Measurements from ENCODE around the gene KLHDC7A. TPM values are rescaled to one million over a fixed set of nuclear protein-coding genes. Genes with fewer than 3 reads are reported as not detected.

The KLHDC7A gene
- total RNA-seq, 1 donor from 2014 or later, result not detected

- intact Hi-C loops (cut with micrococcal nuclease), result no loop called here
- no peak for DNase-seq
- no peaks in the 10 kb centered on the region for H3K9me3 Mint-ChIP-seq
- H3K4me1 Mint-ChIP-seq, result no peaks in the 10 kb centered on the region
- H3K36me3 Mint-ChIP-seq (ENCODE audit: low read depth), result no peaks in the 10 kb centered on the region
- H3K27ac Mint-ChIP-seq, result no peak overlapping the region
- H3K4me3 Mint-ChIP-seq, result no peak overlapping the region
- peaks cover 2% of the 10 kb centered on the region for H3K27me3 Mint-ChIP-seq
Observed at GRCh38 chr1:18504609-18505008, 23.9 kb downstream of the KLHDC7A start.

DNA sequence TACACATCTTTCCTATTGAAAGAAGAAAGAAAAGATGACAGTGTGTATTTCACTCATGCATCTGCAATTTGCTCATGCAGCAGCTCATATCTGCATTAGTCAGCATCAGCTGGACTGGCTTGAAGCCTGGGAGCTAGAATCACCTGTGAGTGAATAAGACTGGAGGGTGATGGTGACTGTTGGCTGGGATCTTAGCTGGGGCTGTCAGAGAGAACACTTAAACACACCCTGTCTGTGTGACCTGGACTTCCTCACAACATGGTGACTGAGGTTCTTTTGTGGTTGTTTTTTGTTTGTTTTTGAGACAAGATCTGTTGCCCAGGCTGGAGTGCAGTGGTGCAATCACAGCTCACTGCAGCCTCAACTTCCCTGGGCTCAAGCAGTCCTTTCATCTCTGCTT, 24.9 kb downstream of the KLHDC7A start:
- H3K4me1 Mint-ChIP-seq, result no peaks in the 10 kb centered on the region
- peaks cover 2% of the 10 kb centered on the region for H3K27me3 Mint-ChIP-seq
- intact Hi-C loops (cut with micrococcal nuclease), result no loop called here

GRCh38 chr1:18508084-18508483, 27.4 kb downstream of the KLHDC7A start:
- peaks cover 3% of the 10 kb centered on the region for H3K9me3 Mint-ChIP-seq
- intact Hi-C loops (cut with micrococcal nuclease), result no loop called here

More for the DNA sequence above, 24.9 kb downstream of the KLHDC7A start:
- H3K27ac Mint-ChIP-seq, result no peak overlapping the region
- no peaks in the 10 kb centered on the region for H3K36me3 Mint-ChIP-seq (ENCODE audit: low read depth)
- no peaks in the 10 kb centered on the region for H3K9me3 Mint-ChIP-seq
- H3K4me3 Mint-ChIP-seq, result no peak overlapping the region
- no peak for DNase-seq

DNA sequence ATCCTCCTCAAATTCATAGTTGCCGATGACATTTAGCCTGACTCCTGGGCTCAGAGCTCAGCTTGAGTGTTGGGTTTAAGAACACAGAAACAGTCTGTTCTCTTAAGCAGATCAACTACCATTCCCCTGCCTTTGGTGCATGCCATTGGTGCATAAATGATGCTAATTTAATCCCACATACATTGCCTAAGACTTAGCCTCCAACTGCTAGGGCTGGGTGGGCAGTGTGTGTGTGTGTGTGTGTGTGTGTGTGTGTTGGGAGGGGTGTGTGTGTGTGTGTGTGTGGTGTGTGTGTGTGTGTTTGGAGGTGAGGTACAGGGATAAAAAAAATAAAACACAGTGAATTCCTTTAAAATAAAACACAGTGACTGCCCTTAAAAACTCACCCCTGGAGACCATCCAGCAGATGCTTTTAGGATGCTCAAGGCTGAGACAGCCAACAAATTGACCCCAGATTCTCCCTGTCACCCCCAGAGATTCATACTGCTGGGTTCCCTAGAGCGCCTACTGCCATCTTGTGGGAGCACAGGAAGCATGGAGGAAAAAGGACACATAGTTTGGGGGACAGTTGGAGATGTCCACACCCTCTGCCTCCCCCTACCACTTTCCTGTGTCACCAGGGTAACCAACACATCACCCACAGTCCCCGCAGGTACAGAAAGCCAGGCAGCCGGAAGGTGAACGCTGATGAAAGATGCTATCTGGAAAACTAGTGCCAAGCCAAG, 30.6 kb downstream of the KLHDC7A start:
- Mint-ChIP-seq H3K36me3 (ENCODE audit: low read depth) (no peaks in the 10 kb centered on the region), H3K9me3 (peaks cover 11% of the 10 kb centered on the region), H3K27me3 (peaks cover 2% of the 10 kb centered on the region), H3K4me3 (no peak overlapping the region), H3K4me1 (no peaks in the 10 kb centered on the region), H3K27ac (no peak overlapping the region)
- intact Hi-C loops (cut with micrococcal nuclease), result no loop called here
- DNase-seq, result no peak

More at GRCh38 chr1:18508084-18508483, 27.4 kb downstream of the KLHDC7A start:
- no peak for DNase-seq
- H3K4me3 Mint-ChIP-seq, result no peak overlapping the region
- H3K27me3 Mint-ChIP-seq, result peaks cover 2% of the 10 kb centered on the region
- no peak overlapping the region for H3K27ac Mint-ChIP-seq
- no peaks in the 10 kb centered on the region for H3K4me1 Mint-ChIP-seq
- no peaks in the 10 kb centered on the region for H3K36me3 Mint-ChIP-seq (ENCODE audit: low read depth)

GRCh38 chr1:18511874-18512150, 31.1 kb downstream of the KLHDC7A start:
- Mint-ChIP-seq H3K36me3 (ENCODE audit: low read depth) (no peaks in the 10 kb centered on the region), H3K27ac (no peak overlapping the region), H3K27me3 (peaks cover 2% of the 10 kb centered on the region), H3K4me1 (no peaks in the 10 kb centered on the region), H3K4me3 (no peak overlapping the region), H3K9me3 (peaks cover 11% of the 10 kb centered on the region)
- intact Hi-C loops (cut with micrococcal nuclease), result no loop called here
- DNase-seq, result no peak

GRCh38 chr1:18512883-18513282, 32.2 kb downstream of the KLHDC7A start:
- peaks cover 11% of the 10 kb centered on the region for H3K9me3 Mint-ChIP-seq
- intact Hi-C loops (cut with micrococcal nuclease), result no loop called here

GRCh38 chr1:18513995-18514394, 33.3 kb downstream of the KLHDC7A start:
- H3K9me3 Mint-ChIP-seq, result peaks cover 11% of the 10 kb centered on the region
- H3K36me3 Mint-ChIP-seq (ENCODE audit: low read depth), result no peaks in the 10 kb centered on the region
- H3K27me3 Mint-ChIP-seq, result no peaks in the 10 kb centered on the region
- no peak overlapping the region for H3K4me3 Mint-ChIP-seq
- no peak overlapping the region for H3K27ac Mint-ChIP-seq
- no peaks in the 10 kb centered on the region for H3K4me1 Mint-ChIP-seq
- DNase-seq, result no peak
- intact Hi-C loops (cut with micrococcal nuclease), result no loop called here

More at GRCh38 chr1:18512883-18513282, 32.2 kb downstream of the KLHDC7A start:
- Mint-ChIP-seq H3K27me3 (peaks cover 2% of the 10 kb centered on the region), H3K4me3 (no peak overlapping the region), H3K27ac (no peak overlapping the region), H3K4me1 (no peaks in the 10 kb centered on the region), H3K36me3 (ENCODE audit: low read depth) (no peaks in the 10 kb centered on the region)
- DNase-seq, result no peak

DNA sequence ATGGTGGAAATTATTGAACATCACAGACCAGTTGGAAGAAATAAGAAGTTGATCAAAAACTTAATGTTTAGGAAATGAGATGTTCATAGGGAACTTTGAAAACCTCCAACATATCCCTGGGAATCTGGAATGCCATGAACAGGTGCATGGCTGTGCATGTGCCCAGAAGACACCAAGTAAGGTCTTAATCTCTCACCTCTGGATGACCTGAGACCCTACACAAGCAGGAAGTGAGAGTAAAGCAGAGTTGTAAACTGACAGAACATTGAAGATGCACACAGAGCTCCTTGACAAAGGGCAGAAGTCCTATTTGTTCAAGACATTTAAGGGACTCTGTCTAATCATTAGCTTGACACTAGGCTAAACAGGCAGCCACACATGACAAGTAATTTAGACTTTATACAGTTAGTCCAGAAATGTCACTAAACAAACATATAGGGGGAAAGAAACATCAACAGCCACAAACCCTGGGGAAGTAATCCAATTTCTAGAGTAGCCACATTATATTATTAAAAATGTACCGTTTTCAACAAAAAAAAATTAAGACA, 34.5 kb downstream of the KLHDC7A start:
- no peak for DNase-seq
- peaks cover 11% of the 10 kb centered on the region for H3K9me3 Mint-ChIP-seq
- no peak overlapping the region for H3K27ac Mint-ChIP-seq
- H3K4me1 Mint-ChIP-seq, result no peaks in the 10 kb centered on the region
- intact Hi-C loops (cut with micrococcal nuclease), result no loop called here
- no peaks in the 10 kb centered on the region for H3K27me3 Mint-ChIP-seq
- no peaks in the 10 kb centered on the region for H3K36me3 Mint-ChIP-seq (ENCODE audit: low read depth)
- no peak overlapping the region for H3K4me3 Mint-ChIP-seq

GRCh38 chr1:18516473-18516872, 35.7 kb downstream of the KLHDC7A start:
- H3K9me3 Mint-ChIP-seq, result peaks cover 11% of the 10 kb centered on the region
- no peaks in the 10 kb centered on the region for H3K4me1 Mint-ChIP-seq
- no peaks in the 10 kb centered on the region for H3K27me3 Mint-ChIP-seq

DNA sequence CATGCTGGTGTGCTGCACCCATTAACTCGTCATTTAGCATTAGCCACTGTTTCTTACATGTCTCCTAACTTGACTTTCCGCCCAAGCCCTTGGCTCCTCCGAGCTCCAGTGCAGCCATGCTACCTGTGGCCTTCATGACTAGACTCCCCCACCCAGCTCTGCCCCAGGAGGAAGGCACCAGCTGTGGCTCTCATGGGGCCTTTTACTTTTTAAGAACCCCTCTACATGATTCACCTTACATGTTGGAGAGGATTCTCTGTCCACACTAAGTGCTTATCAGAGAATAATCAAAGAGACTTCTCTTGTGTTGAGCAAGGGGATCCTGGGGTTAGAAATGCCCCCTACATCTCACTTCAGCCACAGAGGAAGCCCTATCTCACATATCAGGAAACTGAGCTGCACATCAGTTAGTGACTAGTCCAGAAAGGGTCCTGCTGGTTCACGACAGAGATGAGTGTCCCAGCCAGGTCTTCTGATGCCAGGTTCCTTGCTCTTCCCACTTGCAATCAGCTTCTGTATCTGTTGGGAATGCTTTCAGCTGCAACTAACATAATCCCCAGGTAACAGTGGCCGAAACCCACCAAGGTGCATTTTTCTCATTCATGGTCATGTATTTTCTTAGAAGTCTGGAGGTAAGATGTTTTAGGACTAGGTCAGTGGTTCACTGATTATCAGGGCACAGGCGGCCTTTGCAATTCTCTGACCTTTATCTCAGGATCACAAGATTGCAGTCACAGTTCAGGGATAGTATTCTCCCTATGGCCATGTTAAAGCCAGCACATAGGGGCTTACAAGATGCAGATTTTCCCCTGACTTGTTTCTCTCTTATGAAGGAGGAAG, 45.9 kb downstream of the KLHDC7A start:
- no peaks in the 10 kb centered on the region for H3K36me3 Mint-ChIP-seq (ENCODE audit: low read depth)
- H3K4me1 Mint-ChIP-seq, result no peaks in the 10 kb centered on the region
- H3K4me3 Mint-ChIP-seq, result no peak overlapping the region
- H3K27ac Mint-ChIP-seq, result no peak overlapping the region
- DNase-seq, result no peak
- no peaks in the 10 kb centered on the region for H3K9me3 Mint-ChIP-seq
- peaks cover 9% of the 10 kb centered on the region for H3K27me3 Mint-ChIP-seq
- intact Hi-C loops (cut with micrococcal nuclease), result no loop called here

More at GRCh38 chr1:18516473-18516872, 35.7 kb downstream of the KLHDC7A start:
- Mint-ChIP-seq H3K36me3 (ENCODE audit: low read depth) (no peaks in the 10 kb centered on the region), H3K4me3 (no peak overlapping the region), H3K27ac (no peak overlapping the region)
- DNase-seq, result no peak
- intact Hi-C loops (cut with micrococcal nuclease), result no loop called here

- H3K9me3 Mint-ChIP-seq, result no peaks in the 10 kb centered on the region
- no peak overlapping the region for H3K4me3 Mint-ChIP-seq
- H3K27me3 Mint-ChIP-seq, result peaks cover 6% of the 10 kb centered on the region
- no peak for DNase-seq
- no peak overlapping the region for H3K27ac Mint-ChIP-seq
- H3K4me1 Mint-ChIP-seq, result no peaks in the 10 kb centered on the region
- intact Hi-C loops (cut with micrococcal nuclease), result no loop called here
- no peaks in the 10 kb centered on the region for H3K36me3 Mint-ChIP-seq (ENCODE audit: low read depth)
Observed at GRCh38 chr1:18527514-18527913, 46.8 kb downstream of the KLHDC7A start.

DNA sequence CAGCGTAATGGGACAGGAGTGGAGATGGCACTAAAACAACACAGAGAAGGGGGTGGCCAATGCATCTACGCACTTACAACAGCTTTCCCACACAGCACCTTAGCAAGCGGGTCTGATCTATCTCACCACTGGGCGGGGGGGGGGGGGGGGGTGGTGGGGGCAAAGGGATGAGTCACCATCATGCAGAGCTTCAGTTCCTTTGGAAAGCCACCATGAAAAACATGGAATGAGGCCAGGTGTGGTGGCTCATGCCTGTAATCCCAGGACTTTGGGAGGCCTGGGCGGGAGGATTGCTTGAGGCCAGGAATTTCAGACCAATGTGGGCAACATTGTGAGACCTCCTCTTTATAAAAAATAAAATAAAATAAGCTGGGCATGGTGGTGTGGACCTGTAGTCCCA, 47.2 kb downstream of the KLHDC7A start:
- H3K4me1 Mint-ChIP-seq, result no peaks in the 10 kb centered on the region
- no peak overlapping the region for H3K27ac Mint-ChIP-seq
- H3K36me3 Mint-ChIP-seq (ENCODE audit: low read depth), result no peaks in the 10 kb centered on the region
- no peak overlapping the region for H3K4me3 Mint-ChIP-seq
- intact Hi-C loops (cut with micrococcal nuclease), result no loop called here
- H3K27me3 Mint-ChIP-seq, result peaks cover 6% of the 10 kb centered on the region
- H3K9me3 Mint-ChIP-seq, result no peaks in the 10 kb centered on the region
- DNase-seq, result no peak

GRCh38 chr1:18528616-18529015, 47.9 kb downstream of the KLHDC7A start:
- H3K4me3 Mint-ChIP-seq, result no peak overlapping the region
- H3K27ac Mint-ChIP-seq, result no peak overlapping the region
- H3K36me3 Mint-ChIP-seq (ENCODE audit: low read depth), result no peaks in the 10 kb centered on the region
- intact Hi-C loops (cut with micrococcal nuclease), result no loop called here
- DNase-seq, result no peak
- H3K4me1 Mint-ChIP-seq, result no peaks in the 10 kb centered on the region
- no peaks in the 10 kb centered on the region for H3K9me3 Mint-ChIP-seq
- H3K27me3 Mint-ChIP-seq, result peaks cover 6% of the 10 kb centered on the region

DNA sequence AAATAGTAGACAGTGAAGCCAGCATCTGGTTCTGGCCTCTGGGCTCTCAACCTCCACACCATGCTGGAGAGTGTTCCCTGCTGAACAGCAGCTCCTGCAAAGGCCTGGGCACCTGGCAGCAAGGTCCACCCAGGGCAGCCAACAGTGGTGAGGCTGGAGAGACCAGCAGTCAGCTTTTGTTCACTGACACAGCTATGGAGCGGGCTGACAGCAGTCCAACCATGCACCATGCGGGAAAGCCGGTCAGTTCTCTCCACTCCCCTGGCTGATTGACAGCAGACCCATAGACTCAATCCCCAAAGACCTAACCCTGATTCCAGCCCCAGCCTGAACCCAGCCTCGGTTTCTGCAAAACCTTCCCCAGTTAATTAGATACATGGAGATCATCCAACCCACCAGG, 49.0 kb downstream of the KLHDC7A start:
- H3K27me3 Mint-ChIP-seq, result peaks cover 6% of the 10 kb centered on the region
- DNase-seq, result no peak
- no peak overlapping the region for H3K27ac Mint-ChIP-seq
- H3K4me1 Mint-ChIP-seq, result no peaks in the 10 kb centered on the region
- H3K36me3 Mint-ChIP-seq (ENCODE audit: low read depth), result no peaks in the 10 kb centered on the region
- no peaks in the 10 kb centered on the region for H3K9me3 Mint-ChIP-seq
- intact Hi-C loops (cut with micrococcal nuclease), result no loop called here
- H3K4me3 Mint-ChIP-seq, result no peak overlapping the region
